ENCODE measurements around the gene SIGLEC10.

The SIGLEC10 gene

GRCh38 chr19:51440052-51440451, 22.6 kb upstream of the SIGLEC10 start:
- Histone ChIP-seq H3K9me3 (ENCODE audit: insufficient read depth, low read length) (no peaks in the 10 kb centered on the region), H3F3A (ENCODE audit: insufficient read depth) (peaks cover 4% of the 10 kb centered on the region; the same call in 1 of the 2 replicates), H3K79me2 (ENCODE audit: insufficient read depth, low read length) (no peaks in the 10 kb centered on the region), H4K20me1 (ENCODE audit: low read depth, low read length) (no peaks in the 10 kb centered on the region), H3K9me2 (replicated peaks; ENCODE audit: insufficient read depth, low read length) (no peaks in the 10 kb centered on the region), H3K9ac (ENCODE audit: low read length) (no peak overlapping the region), H3K4me2 (ENCODE audit: low read depth, low read length, poor library complexity, severe bottlenecking) (no peak overlapping the region), H3K27me3 (ENCODE audit: low read length) (no peaks in the 10 kb centered on the region), H3K36me3 (ENCODE audit: low read length) (no peaks in the 10 kb centered on the region), H2AFZ (ENCODE audit: low read depth, low read length, severe bottlenecking) (no peak overlapping the region), H3K27ac (ENCODE audit: low read depth, low read length) (no peak overlapping the region), H3K4me3 (ENCODE audit: insufficient read depth, low read length, poor library complexity, severe bottlenecking) (no peak overlapping the region)
- TF ChIP-seq EZH2phosphoT487 (conservative IDR thresholded peaks at IDR 0.05; ENCODE audit: low read length), result no peak
- TF ChIP-seq, protein P1, sequence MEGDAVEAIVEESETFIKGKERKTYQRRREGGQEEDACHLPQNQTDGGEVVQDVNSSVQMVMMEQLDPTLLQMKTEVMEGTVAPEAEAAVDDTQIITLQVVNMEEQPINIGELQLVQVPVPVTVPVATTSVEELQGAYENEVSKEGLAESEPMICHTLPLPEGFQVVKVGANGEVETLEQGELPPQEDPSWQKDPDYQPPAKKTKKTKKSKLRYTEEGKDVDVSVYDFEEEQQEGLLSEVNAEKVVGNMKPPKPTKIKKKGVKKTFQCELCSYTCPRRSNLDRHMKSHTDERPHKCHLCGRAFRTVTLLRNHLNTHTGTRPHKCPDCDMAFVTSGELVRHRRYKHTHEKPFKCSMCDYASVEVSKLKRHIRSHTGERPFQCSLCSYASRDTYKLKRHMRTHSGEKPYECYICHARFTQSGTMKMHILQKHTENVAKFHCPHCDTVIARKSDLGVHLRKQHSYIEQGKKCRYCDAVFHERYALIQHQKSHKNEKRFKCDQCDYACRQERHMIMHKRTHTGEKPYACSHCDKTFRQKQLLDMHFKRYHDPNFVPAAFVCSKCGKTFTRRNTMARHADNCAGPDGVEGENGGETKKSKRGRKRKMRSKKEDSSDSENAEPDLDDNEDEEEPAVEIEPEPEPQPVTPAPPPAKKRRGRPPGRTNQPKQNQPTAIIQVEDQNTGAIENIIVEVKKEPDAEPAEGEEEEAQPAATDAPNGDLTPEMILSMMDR (IDR thresholded peaks at IDR 0.05; ENCODE audit: insufficient read depth, low read length, poor library complexity, severe bottlenecking), result no peak

GRCh38 chr19:51439021-51439465, 21.6 kb upstream of the SIGLEC10 start:
- Histone ChIP-seq H3K27ac (ENCODE audit: low read depth, low read length) (no peak overlapping the region), H3K4me2 (ENCODE audit: low read depth, low read length, poor library complexity, severe bottlenecking) (no peak overlapping the region), H3K9me3 (ENCODE audit: insufficient read depth, low read length) (no peaks in the 10 kb centered on the region), H3K27me3 (ENCODE audit: low read length) (no peaks in the 10 kb centered on the region), H3K4me3 (ENCODE audit: insufficient read depth, low read length, poor library complexity, severe bottlenecking) (no peak overlapping the region), H4K20me1 (ENCODE audit: low read depth, low read length) (no peaks in the 10 kb centered on the region), H2AFZ (ENCODE audit: low read depth, low read length, severe bottlenecking) (no peak overlapping the region), H3K79me2 (ENCODE audit: insufficient read depth, low read length) (no peaks in the 10 kb centered on the region), H3F3A (ENCODE audit: insufficient read depth) (peaks cover 4% of the 10 kb centered on the region; the same call in 1 of the 2 replicates), H3K36me3 (ENCODE audit: low read length) (no peaks in the 10 kb centered on the region), H3K9me2 (replicated peaks; ENCODE audit: insufficient read depth, low read length) (no peaks in the 10 kb centered on the region), H3K9ac (ENCODE audit: low read length) (no peak overlapping the region)
- no peak for TF ChIP-seq EZH2phosphoT487 (conservative IDR thresholded peaks at IDR 0.05; ENCODE audit: low read length)
- TF ChIP-seq, protein P1 (IDR thresholded peaks at IDR 0.05; ENCODE audit: insufficient read depth, low read length, poor library complexity, severe bottlenecking), result peak; percentile 50

GRCh38 chr19:51434456-51434855, 17.0 kb upstream of the SIGLEC10 start:
- Histone ChIP-seq H4K20me1 (ENCODE audit: low read depth, low read length) (no peaks in the 10 kb centered on the region), H3K9me3 (ENCODE audit: insufficient read depth, low read length) (no peaks in the 10 kb centered on the region), H3K79me2 (ENCODE audit: insufficient read depth, low read length) (no peaks in the 10 kb centered on the region), H3K4me2 (ENCODE audit: low read depth, low read length, poor library complexity, severe bottlenecking) (no peak overlapping the region), H3K27me3 (ENCODE audit: low read length) (no peaks in the 10 kb centered on the region), H3K36me3 (ENCODE audit: low read length) (no peaks in the 10 kb centered on the region), H3K4me3 (ENCODE audit: insufficient read depth, low read length, poor library complexity, severe bottlenecking) (no peak overlapping the region), H3K9ac (ENCODE audit: low read length) (no peak overlapping the region), H3F3A (ENCODE audit: insufficient read depth) (no peaks in the 10 kb centered on the region), H3K9me2 (replicated peaks; ENCODE audit: insufficient read depth, low read length) (no peaks in the 10 kb centered on the region), H2AFZ (ENCODE audit: low read depth, low read length, severe bottlenecking) (no peak overlapping the region), H3K27ac (ENCODE audit: low read depth, low read length) (no peak overlapping the region)
- TF ChIP-seq, protein P1 (IDR thresholded peaks at IDR 0.05; ENCODE audit: insufficient read depth, low read length, poor library complexity, severe bottlenecking), result no peak
- no peak for TF ChIP-seq EZH2phosphoT487 (conservative IDR thresholded peaks at IDR 0.05; ENCODE audit: low read length)

Measured in SU-DHL-6 (cell line).